ENCODE results near the gene SH2D4B.

- no peak for TF ChIP-seq CTCF (IDR thresholded peaks at IDR 0.05)
- TF ChIP-seq POLR2A (IDR thresholded peaks at IDR 0.05), result no peak
- TF ChIP-seq EP300 (IDR thresholded peaks at IDR 0.05), result no peak
These were observed 61.2 kb downstream of the SH2D4B start for GRCh38 chr10:80598951-80599350.

Data from tibial nerve (tissue), 4 donors.